ENCODE results near the gene BEST1. TPM values are rescaled to one million over a fixed set of nuclear protein-coding genes. Genes with fewer than 3 reads are reported as not detected.

BEST1 gene
- total and polyA plus RNA-seq, 2 donors (not counting 1 experiment from before 2014, with no cell fraction given), result 2.5 to 15.2 TPM

DNA sequence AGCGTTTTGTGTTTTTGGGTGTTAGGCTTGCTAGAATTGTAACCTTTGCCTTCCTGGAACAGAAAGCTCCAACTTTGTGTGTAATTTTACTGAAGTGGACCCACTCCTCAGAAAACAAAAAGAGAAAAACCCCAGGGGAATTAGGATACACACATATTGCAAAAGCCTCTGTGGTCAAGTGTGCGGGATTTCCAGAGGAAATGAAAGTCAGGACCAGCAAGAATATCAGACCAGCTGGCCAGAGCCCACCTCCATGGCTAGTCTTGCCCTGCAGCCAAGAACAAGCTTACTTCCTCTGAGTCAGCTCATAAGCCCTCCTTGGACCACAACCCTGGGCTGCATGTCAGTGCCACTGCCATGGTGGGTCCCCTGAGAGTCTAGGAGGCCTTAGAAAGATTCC lies 54.3 kb downstream of the BEST1 start:
- peak; percentile 78 to 83 for DNase-seq (ENCODE audit: low read depth in 2 of 2)
- Histone ChIP-seq H3K79me2 (ENCODE audit: control insufficient read depth, insufficient read depth, low read length) (no peaks in the 10 kb centered on the region), H3K9ac (ENCODE audit: insufficient read depth, low read length) (no peak overlapping the region), H3K27ac (ENCODE audit: insufficient read depth, low read length) (no peak overlapping the region), H3K4me2 (ENCODE audit: extremely low read depth, insufficient read depth, low read length) (no peak overlapping the region), H3K36me3 (ENCODE audit: control insufficient read depth, insufficient read depth, low read length) (no peaks in the 10 kb centered on the region), H4K20me1 (ENCODE audit: control insufficient read depth, extremely low read depth, insufficient read depth, low read length) (no peaks in the 10 kb centered on the region), H3K9me3 (ENCODE audit: control insufficient read depth, insufficient read depth, low read depth, low read length) (no peaks in the 10 kb centered on the region), H2AFZ (ENCODE audit: low read length) (no peak overlapping the region), H3K27me3 (ENCODE audit: control insufficient read depth, insufficient read depth, low read length) (no peaks in the 10 kb centered on the region), H3K4me1 (ENCODE audit: control insufficient read depth, extremely low read depth, insufficient read depth, low read length) (no peaks in the 10 kb centered on the region), H3K4me3 (replicated peaks in 1 of 4; ENCODE audit: control extremely low read depth in 1 of 4, insufficient read depth in 1 of 4, low read depth in 3 of 4, low read length in 4 of 4) (no peak overlapping the region)
- TF ChIP-seq, protein P1, sequence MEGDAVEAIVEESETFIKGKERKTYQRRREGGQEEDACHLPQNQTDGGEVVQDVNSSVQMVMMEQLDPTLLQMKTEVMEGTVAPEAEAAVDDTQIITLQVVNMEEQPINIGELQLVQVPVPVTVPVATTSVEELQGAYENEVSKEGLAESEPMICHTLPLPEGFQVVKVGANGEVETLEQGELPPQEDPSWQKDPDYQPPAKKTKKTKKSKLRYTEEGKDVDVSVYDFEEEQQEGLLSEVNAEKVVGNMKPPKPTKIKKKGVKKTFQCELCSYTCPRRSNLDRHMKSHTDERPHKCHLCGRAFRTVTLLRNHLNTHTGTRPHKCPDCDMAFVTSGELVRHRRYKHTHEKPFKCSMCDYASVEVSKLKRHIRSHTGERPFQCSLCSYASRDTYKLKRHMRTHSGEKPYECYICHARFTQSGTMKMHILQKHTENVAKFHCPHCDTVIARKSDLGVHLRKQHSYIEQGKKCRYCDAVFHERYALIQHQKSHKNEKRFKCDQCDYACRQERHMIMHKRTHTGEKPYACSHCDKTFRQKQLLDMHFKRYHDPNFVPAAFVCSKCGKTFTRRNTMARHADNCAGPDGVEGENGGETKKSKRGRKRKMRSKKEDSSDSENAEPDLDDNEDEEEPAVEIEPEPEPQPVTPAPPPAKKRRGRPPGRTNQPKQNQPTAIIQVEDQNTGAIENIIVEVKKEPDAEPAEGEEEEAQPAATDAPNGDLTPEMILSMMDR (conservative IDR thresholded peaks at IDR 0.05 in 1 of 2, IDR thresholded peaks at IDR 0.05 in 1 of 2; ENCODE audit: low read depth in 1 of 2, low read length in 2 of 2), result no peak
- TF ChIP-seq EZH2 (IDR thresholded peaks at IDR 0.05; ENCODE audit: low read length, missing control alignments), result no peak

DNA sequence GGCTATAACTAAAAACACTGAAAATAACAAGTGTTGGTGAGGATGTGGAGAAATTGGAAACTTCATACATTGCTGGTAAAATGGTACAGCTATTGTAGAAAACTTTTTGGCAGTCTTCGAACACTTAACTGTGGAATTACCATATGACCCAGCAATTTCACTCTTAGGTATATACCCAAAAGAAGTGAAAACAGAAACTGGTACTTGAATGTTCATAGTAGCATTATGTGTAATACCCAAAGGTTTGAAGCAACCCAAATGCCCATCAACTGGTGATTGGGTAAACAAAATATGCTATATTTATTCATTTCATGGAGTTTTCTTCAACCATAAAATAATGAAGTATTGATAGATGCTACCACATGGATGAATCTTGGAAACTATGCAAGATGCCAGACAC lies 58.0 kb downstream of the BEST1 start:
- H3K9me3 ChIP-seq (ENCODE audit: control insufficient read depth, insufficient read depth, low read depth, low read length), result no peaks in the 10 kb centered on the region
- no peak overlapping the region for H3K9ac ChIP-seq (ENCODE audit: insufficient read depth, low read length)
- H3K27me3 ChIP-seq (ENCODE audit: control insufficient read depth, insufficient read depth, low read length), result no peaks in the 10 kb centered on the region
- H3K36me3 ChIP-seq (ENCODE audit: control insufficient read depth, insufficient read depth, low read length), result no peaks in the 10 kb centered on the region
- no peak overlapping the region for H3K4me3 ChIP-seq (replicated peaks in 1 of 4; ENCODE audit: control extremely low read depth in 1 of 4, insufficient read depth in 1 of 4, low read depth in 3 of 4, low read length in 4 of 4)
- no peak overlapping the region for H2AFZ ChIP-seq (ENCODE audit: low read length)
- H3K4me1 ChIP-seq (ENCODE audit: control insufficient read depth, extremely low read depth, insufficient read depth, low read length), result no peaks in the 10 kb centered on the region
- no peak for DNase-seq (ENCODE audit: low read depth in 2 of 2)
- H4K20me1 ChIP-seq (ENCODE audit: control insufficient read depth, extremely low read depth, insufficient read depth, low read length), result no peaks in the 10 kb centered on the region
- H3K4me2 ChIP-seq (ENCODE audit: extremely low read depth, insufficient read depth, low read length), result no peak overlapping the region
- no peaks in the 10 kb centered on the region for H3K79me2 ChIP-seq (ENCODE audit: control insufficient read depth, insufficient read depth, low read length)
- no peak overlapping the region for H3K27ac ChIP-seq (ENCODE audit: insufficient read depth, low read length)
- TF ChIP-seq, protein P1 (conservative IDR thresholded peaks at IDR 0.05 in 1 of 2, IDR thresholded peaks at IDR 0.05 in 1 of 2; ENCODE audit: low read depth in 1 of 2, low read length in 2 of 2), result no peak
- no peak for TF ChIP-seq EZH2 (IDR thresholded peaks at IDR 0.05; ENCODE audit: low read length, missing control alignments)

DNA sequence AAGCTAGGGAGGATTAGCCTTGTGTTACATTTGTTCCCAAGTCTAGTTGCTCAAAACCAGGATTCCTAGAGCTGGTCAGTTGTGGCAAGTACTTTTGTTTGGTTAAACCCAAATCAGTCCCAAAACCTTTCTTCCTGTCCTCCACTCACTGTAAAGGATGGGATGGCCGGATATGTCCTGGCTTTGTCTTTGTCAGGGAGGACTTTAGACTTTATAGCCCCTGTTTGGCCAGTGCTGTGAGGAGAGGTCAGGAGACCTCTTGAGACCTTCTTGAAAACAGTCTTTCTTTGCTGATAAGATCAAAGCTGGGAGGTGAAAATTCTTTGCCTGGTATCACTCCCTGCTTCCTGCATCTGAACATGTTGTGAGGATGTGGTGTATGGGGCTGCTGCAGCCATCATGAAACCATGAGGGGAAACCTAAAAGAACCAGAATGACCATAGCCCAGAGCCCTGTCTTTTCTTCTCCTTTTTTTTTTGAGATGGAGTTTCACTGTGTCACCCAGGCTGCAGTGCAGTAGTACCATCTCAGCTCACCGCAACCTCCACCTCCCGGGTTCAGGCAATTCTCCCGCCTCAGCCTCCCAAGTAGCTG lies 60.9 kb downstream of the BEST1 start:
- Histone ChIP-seq H3K27ac (ENCODE audit: insufficient read depth, low read length) (no peak overlapping the region), H3K4me1 (ENCODE audit: control insufficient read depth, extremely low read depth, insufficient read depth, low read length) (no peaks in the 10 kb centered on the region), H4K20me1 (ENCODE audit: control insufficient read depth, extremely low read depth, insufficient read depth, low read length) (no peaks in the 10 kb centered on the region), H3K27me3 (ENCODE audit: control insufficient read depth, insufficient read depth, low read length) (no peaks in the 10 kb centered on the region), H3K36me3 (ENCODE audit: control insufficient read depth, insufficient read depth, low read length) (no peaks in the 10 kb centered on the region), H2AFZ (ENCODE audit: low read length) (no peak overlapping the region), H3K9ac (ENCODE audit: insufficient read depth, low read length) (no peak overlapping the region), H3K4me2 (ENCODE audit: extremely low read depth, insufficient read depth, low read length) (no peak overlapping the region), H3K4me3 (replicated peaks in 1 of 4; ENCODE audit: control extremely low read depth in 1 of 4, insufficient read depth in 1 of 4, low read depth in 3 of 4, low read length in 4 of 4) (no peak overlapping the region), H3K9me3 (ENCODE audit: control insufficient read depth, insufficient read depth, low read depth, low read length) (no peaks in the 10 kb centered on the region), H3K79me2 (ENCODE audit: control insufficient read depth, insufficient read depth, low read length) (no peaks in the 10 kb centered on the region)
- no peak for DNase-seq (ENCODE audit: low read depth in 2 of 2)
- no peak for TF ChIP-seq EZH2 (IDR thresholded peaks at IDR 0.05; ENCODE audit: low read length, missing control alignments)
- TF ChIP-seq, protein P1 (conservative IDR thresholded peaks at IDR 0.05 in 1 of 2, IDR thresholded peaks at IDR 0.05 in 1 of 2; ENCODE audit: low read depth in 1 of 2, low read length in 2 of 2), result no peak
